ENCODE data around the gene CSTA.
"Not testable (repeated sequence)": the region's sequence is repeated elsewhere in the genome, so short reads cannot be mapped to it uniquely, and the experiment has no call there.

Gene CSTA

DNA sequence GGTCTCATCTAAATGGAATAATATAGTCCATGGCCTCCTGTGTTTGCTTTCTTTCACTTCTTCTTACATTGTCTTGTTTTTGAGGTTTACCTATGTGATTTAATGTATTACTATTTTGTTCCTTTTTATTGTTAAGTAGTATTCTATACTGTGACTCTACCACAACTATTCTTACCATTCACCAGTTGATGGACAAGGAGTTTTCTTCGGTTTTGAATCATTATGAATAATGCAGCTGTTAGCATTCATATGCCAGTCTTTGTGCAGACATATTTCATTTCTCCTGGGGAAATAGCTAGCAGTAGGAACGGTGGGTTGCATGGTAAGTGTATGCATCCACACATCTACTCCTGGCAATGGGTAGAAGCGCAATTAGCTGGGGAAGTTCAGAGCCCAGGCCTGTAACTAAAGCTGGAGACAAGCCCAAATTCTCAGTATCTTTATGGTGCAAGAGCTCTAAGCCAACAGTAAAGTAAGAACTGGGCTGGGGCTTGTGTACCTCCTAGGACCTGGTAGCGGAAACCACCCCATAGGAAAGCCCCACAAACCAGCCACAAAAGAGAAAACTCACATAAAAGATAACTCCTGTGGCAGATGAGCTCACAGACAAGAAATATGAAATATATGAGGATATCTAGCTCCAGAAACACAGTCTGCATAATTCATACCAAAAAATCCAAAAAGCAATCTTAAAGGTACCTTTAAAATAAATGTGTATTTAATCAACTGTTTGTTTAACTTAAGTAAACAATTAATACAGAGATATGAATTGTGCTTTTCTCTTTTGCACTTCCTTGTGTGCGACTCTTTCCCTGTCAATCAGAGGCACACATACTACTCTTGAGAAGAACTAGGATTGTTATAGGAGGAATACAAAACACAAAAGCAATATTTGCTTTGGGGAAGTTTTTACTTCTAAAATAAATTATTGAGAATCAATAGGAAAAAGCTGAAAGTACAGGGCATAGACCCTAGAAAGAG, 2.7 kb upstream of the CSTA start:
- DNase-seq: peak; percentile 3

DNA sequence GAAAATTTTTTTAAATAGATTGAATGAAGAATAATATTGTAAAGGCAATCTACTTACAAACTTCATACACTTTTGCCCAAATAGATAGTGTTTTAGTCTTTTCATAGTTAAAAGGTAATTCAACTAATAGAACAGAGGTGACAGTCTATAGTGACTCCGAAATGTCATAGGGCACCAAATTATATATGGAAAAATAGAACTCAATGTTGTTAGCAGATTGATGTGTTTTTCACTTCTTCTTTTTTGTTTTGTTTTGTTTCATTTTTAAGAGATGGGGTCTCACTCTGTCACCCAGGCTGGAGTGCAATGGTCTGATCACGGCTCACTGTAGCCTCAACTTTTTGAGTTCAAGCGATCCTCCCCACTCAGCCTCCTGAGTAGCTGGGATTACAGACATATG, 721 bp downstream of the CSTA start:
- no peak for DNase-seq

- DNase-seq: no peak
Observed at GRCh38 chr3:122331886-122332285, 6.8 kb downstream of the CSTA start.

GRCh38 chr3:122332551-122332950, 7.5 kb downstream of the CSTA start:
- no peak for DNase-seq

DNA sequence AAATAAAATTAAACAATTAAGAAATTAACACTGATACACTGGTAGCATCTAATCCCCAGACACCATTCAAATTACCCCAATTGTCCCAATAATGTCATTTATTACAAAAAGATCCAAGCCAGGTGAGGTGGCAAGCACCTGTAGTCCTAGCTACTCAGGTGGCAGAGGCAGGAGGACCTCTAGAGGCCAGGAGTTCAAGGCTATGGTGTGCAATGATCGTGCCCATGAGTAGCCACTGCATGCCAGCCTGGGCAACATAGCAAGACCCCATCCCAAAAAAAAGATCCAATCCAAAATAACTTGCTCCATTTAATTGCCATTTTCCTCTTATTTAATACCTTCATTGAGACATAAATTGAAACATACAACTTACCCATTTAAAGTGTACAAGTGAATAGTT, 17.8 kb downstream of the CSTA start:
- no peak for DNase-seq

GRCh38 chr3:122343654-122344053, 18.6 kb downstream of the CSTA start:
- DNase-seq: no peak

GRCh38 chr3:122349171-122349570, 24.1 kb downstream of the CSTA start:
- no peak for DNase-seq

- DNase-seq: no peak
Observed at GRCh38 chr3:122350814-122351418, 25.9 kb downstream of the CSTA start.

DNA sequence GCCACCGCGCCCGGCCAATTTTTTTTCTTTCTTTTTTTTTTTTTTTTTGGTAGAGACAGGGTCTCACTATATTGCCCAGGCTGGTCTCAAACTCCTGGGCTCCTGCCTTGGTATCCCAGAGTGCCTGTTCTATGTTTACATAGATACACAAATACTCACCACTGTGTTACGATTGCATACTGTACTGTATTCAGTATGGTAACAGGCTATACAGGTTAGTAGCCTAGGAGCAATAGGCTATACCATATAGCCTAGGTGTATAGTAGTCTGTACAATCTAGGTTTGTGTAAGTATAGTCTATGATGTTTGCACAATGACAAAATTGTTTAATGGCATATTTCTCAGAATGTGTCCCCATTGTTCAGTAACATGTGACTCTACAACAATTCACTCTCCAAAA, 26.6 kb downstream of the CSTA start:
- no peak for DNase-seq

- no peak for DNase-seq
Observed at GRCh38 chr3:122353215-122353614, 28.2 kb downstream of the CSTA start.

DNA sequence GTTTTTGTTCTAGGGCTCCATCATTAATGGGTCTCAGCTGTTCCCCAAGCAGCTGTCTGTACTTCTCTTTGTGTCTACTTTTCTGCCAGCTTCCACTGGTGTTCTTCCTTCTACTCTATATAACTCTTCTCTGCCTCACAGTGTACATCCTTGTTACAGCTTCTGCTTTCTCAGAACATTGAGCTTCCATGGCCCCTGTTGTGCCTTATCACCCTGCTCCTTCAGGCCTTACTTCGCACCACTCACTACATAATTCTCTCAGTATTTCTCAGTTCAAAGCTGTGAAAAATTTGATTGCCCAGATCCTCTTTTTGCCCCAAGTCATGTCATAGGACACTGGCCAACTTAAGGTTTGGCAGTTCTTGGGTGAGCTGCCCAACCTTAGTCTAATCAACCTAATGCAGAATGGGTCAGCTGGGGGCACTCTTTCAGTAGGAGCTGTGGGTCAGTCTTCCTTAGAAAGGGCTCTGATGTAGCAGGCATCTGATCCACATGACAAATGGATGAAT, 28.9 kb downstream of the CSTA start:
- DNase-seq: no peak

- DNase-seq: no peak
Observed at GRCh38 chr3:122355612-122356011, 30.6 kb downstream of the CSTA start.

GRCh38 chr3:122356402-122356801, 31.4 kb downstream of the CSTA start:
- peak; percentile 1 for DNase-seq

GRCh38 chr3:122357828-122358702, 33.0 kb downstream of the CSTA start:
- no peak for DNase-seq

GRCh38 chr3:122358703-122359032, 33.6 kb downstream of the CSTA start:
- no peak for DNase-seq

DNA sequence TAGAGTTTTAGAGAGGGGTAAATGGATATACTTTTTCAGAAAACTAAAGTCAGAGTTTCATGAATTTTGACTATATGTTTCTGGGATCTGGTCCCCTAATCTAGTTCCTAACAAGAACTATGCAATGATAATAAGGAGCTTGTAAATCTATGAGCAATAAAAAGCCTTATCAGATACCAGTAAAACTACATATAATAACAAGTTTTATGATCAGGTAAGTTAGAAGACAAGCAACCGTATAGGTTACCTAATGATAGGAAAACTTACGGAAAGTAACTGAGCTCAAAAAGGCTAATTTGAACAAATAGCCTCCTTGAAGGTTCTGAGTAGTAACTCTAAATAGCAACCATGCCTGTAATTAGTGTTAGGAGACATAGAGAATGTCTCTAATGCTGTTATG, 37.0 kb downstream of the CSTA start:
- DNase-seq: no peak

GRCh38 chr3:122364490-122364889, 39.4 kb downstream of the CSTA start:
- DNase-seq: no peak

DNA sequence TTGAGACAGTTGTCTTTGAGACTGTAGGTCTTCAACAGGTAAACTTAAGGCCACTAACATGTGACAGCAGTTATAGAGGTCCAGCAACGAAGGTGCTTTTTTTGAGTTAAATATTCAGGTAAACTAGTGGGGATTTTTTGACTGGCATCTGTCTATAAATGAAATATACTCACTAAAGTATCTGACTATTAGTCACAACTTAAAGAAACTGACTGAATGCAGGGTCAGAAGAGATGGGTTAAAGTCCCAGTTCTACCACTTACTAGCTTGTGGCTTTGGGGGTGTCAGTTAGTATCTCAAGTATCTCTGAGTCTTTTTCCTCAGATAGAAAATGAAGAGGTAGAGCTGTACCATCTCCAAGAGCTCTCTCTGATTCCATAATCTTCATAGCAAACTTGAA, 40.0 kb downstream of the CSTA start:
- no peak for DNase-seq

- DNase-seq: not testable (repeated sequence)
Observed at GRCh38 chr3:122365582-122366378, 40.7 kb downstream of the CSTA start.

DNA sequence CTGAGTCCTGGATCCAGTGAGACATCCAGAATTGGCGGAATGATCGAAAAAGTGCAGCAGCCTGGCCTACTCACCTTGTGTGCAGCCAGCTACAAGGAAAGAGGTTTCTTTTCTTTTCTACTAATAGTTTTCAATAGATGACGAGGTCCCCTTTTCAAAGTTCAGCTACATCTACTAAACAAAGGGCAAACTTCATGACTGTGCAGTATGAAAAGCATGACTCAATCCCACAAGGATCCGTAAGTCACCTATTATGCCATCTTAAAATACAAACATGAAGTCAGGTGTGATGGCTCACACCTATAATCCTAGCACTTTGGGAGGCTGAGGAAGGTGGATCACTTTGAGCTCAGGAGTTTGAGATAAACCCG, 41.3 kb downstream of the CSTA start:
- no peak for DNase-seq

GRCh38 chr3:122374034-122374433, 49.0 kb downstream of the CSTA start:
- no peak for DNase-seq

DNA sequence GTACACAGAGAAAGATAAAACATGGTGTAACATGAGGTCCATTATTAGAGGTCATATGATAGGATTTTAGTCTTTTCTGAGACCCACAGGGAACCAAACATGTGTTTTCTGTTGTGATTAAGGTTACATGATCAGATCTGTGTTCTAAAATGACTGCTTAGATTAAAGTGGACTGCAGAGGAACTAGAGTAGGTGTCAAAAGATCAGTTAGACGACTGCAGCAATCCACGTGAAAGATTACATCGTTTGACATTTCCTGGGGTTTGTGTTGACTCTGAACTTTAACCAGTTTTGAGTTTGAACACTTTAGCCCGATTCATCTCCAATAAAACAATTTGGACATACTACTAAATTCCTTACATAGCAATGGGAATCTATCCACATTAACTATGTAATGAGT, 52.9 kb downstream of the CSTA start:
- no peak for DNase-seq
